ENCODE measurements around the gene SGSM1. TPM values are rescaled to one million over a fixed set of nuclear protein-coding genes. Genes with fewer than 3 reads are reported as not detected.

Gene SGSM1
- total RNA-seq, 4 donors from 2014 or later: 1.2 to 2.2 (median 1.6) TPM

- no peak for DNase-seq (ENCODE audit: extremely low spot score)
- H3K4me3 ChIP-seq: no peak overlapping the region
- H3K27me3 ChIP-seq: peaks cover 0 to 13% (median 0%) of the 10 kb centered on the region in 4 donors
- no peaks in the 10 kb centered on the region for H3K36me3 ChIP-seq
- no peak overlapping the region for H3K27ac ChIP-seq (replicated peaks in 1 of 4)
- intact Hi-C loops (cut with DNase I): no loop called here
- TF ChIP-seq EP300 (IDR thresholded peaks at IDR 0.05) (no peak), POLR2AphosphoS5 (IDR thresholded peaks at IDR 0.05) (no peak), POLR2A (IDR thresholded peaks at IDR 0.05; ENCODE audit: low read depth) (no peak), CTCF (IDR thresholded peaks at IDR 0.05) (no peak)
- no peaks in the 10 kb centered on the region for H3K9me3 ChIP-seq
- WGBS: 67% methylated on average over 10 of the region's 12 CpGs
- H3K4me1 ChIP-seq: peaks cover 0 to 18% (median 7%) of the 10 kb centered on the region in 4 donors
Measured at GRCh38 chr22:24947881-24948280, 141.9 kb downstream of the SGSM1 start.

GRCh38 chr22:24948356-24949202 is 142.6 kb downstream of the SGSM1 start:
- DNase-seq (ENCODE audit: extremely low spot score): no peak
- WGBS: 88% methylated on average over 13 of the region's 13 CpGs
- no peaks in the 10 kb centered on the region for H3K36me3 ChIP-seq
- no peak for TF ChIP-seq EP300 (IDR thresholded peaks at IDR 0.05)
- TF ChIP-seq POLR2A (IDR thresholded peaks at IDR 0.05; ENCODE audit: low read depth): no peak
- TF ChIP-seq POLR2AphosphoS5 (IDR thresholded peaks at IDR 0.05): no peak
- H3K27me3 ChIP-seq: peaks cover 0 to 13% (median 0%) of the 10 kb centered on the region in 4 donors
- no peaks in the 10 kb centered on the region for H3K9me3 ChIP-seq
- H3K4me1 ChIP-seq: peaks cover 4 to 25% (median 12%) of the 10 kb centered on the region in 4 donors
- no peak overlapping the region for H3K27ac ChIP-seq (replicated peaks in 1 of 4)
- H3K4me3 ChIP-seq: no peak overlapping the region
- intact Hi-C loops (cut with DNase I): no loop called here

GRCh38 chr22:24950272-24950902 is 144.4 kb downstream of the SGSM1 start:
- WGBS: 16% methylated on average over 7 of the region's 7 CpGs
- intact Hi-C loops (cut with DNase I): no loop called here
- H3K9me3 ChIP-seq: no peaks in the 10 kb centered on the region

GRCh38 chr22:24951942-24952836 is 146.2 kb downstream of the SGSM1 start, which contains the start of gene KIAA1671:
KIAA1671 (plus strand) TSS chr22:24952716; CDS start chr22:25028000, 75,284 bp downstream.
- Histone ChIP-seq H3K27me3 (peaks cover 0 to 5% (median 0%) of the 10 kb centered on the region in 4 donors), H3K4me3 (peak within 1 kb of the TSS; percentile 70 to 86 (median 78)), H3K4me1 (peaks cover 15 to 39% (median 24%) of the 10 kb centered on the region in 4 donors), H3K9me3 (no peaks in the 10 kb centered on the region), H3K36me3 (no peaks in the 10 kb centered on the region), H3K27ac (replicated peaks in 1 of 4) (peak within 1 kb of the TSS; percentile 76 to 81 (median 79))
- WGBS: 23% methylated on average over 3 of the region's 71 CpGs
- peak in 1 of 2 donors; percentile 3 for TF ChIP-seq POLR2AphosphoS5 (IDR thresholded peaks at IDR 0.05)
- no peak for TF ChIP-seq POLR2A (IDR thresholded peaks at IDR 0.05; ENCODE audit: low read depth)
- TF ChIP-seq CTCF (IDR thresholded peaks at IDR 0.05): peak in 2 of 3 experiments; percentile 94 to 98
- intact Hi-C loops (cut with DNase I): loop anchor here (1.0 kb wide), 1 partner anchor 96 kb away; no protein-coding TSS in a partner anchor
- DNase-seq (ENCODE audit: extremely low spot score): no peak

More at GRCh38 chr22:24950272-24950902, 144.4 kb downstream of the SGSM1 start:
- TF ChIP-seq CTCF (IDR thresholded peaks at IDR 0.05) (no peak), POLR2AphosphoS5 (IDR thresholded peaks at IDR 0.05) (no peak), POLR2A (IDR thresholded peaks at IDR 0.05; ENCODE audit: low read depth) (no peak), EP300 (IDR thresholded peaks at IDR 0.05) (no peak)
- Histone ChIP-seq H3K27ac (replicated peaks in 1 of 4) (no peak overlapping the region), H3K4me1 (peaks cover 15 to 39% (median 24%) of the 10 kb centered on the region in 4 donors), H3K4me3 (no peak overlapping the region), H3K27me3 (peaks cover 0 to 13% (median 0%) of the 10 kb centered on the region in 4 donors), H3K36me3 (no peaks in the 10 kb centered on the region)
- no peak for DNase-seq (ENCODE audit: extremely low spot score)
